ENCODE results near the gene MRPS23.

GRCh38 chr17:57852092-57852954, 2.5 kb upstream of the MRPS23 start:
- TF ChIP-seq, protein P1, sequence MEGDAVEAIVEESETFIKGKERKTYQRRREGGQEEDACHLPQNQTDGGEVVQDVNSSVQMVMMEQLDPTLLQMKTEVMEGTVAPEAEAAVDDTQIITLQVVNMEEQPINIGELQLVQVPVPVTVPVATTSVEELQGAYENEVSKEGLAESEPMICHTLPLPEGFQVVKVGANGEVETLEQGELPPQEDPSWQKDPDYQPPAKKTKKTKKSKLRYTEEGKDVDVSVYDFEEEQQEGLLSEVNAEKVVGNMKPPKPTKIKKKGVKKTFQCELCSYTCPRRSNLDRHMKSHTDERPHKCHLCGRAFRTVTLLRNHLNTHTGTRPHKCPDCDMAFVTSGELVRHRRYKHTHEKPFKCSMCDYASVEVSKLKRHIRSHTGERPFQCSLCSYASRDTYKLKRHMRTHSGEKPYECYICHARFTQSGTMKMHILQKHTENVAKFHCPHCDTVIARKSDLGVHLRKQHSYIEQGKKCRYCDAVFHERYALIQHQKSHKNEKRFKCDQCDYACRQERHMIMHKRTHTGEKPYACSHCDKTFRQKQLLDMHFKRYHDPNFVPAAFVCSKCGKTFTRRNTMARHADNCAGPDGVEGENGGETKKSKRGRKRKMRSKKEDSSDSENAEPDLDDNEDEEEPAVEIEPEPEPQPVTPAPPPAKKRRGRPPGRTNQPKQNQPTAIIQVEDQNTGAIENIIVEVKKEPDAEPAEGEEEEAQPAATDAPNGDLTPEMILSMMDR (IDR thresholded peaks at IDR 0.05), result no peak
- TF ChIP-seq POLR2A (IDR thresholded peaks at IDR 0.05) (no peak), POLR2AphosphoS5 (IDR thresholded peaks at IDR 0.05; ENCODE audit: insufficient read depth in 1 of 2, low read depth in 1 of 2) (no peak)
